Neural cell (in vitro differentiated cells): Measurements from ENCODE around the gene VPS13C. TPM values are rescaled to one million over a fixed set of nuclear protein-coding genes. Genes with fewer than 3 reads are reported as not detected.
"Not testable (repeated sequence)": the region's sequence is repeated elsewhere in the genome, so short reads cannot be mapped to it uniquely, and the experiment has no call there.

Experiments used
- H2AFZ ChIP-seq: fragments of 200-600, 300-800 bp; sonication (generic), shearing (Covaris generic); 2 replicates; pipeline ENCODE4 v1.6.0; 2014; ENCODE audit warnings: low read depth, mild to moderate bottlenecking, antibody characterized with exemption, low read length, moderate library complexity
- H3F3A ChIP-seq: fragments of 200-600 bp; shearing (Covaris generic); 2 replicates; pipeline ENCODE4 v1.6.1; 2016; ENCODE audit warnings: mild to moderate bottlenecking, moderate library complexity, mixed read lengths, antibody characterized with exemption, low read length; ENCODE audit not compliant: insufficient read depth, poor library complexity, severe bottlenecking
- H3K27ac ChIP-seq: fragments of 200-600, 300-800 bp; sonication (generic), shearing (Covaris generic); 2 replicates; pipeline ENCODE4 v1.5.1; 2014; ENCODE audit warnings: mild to moderate bottlenecking, low read length, moderate library complexity
- H3K27me3 ChIP-seq: fragments of 300-800, 200-600 bp; sonication (generic), shearing (Covaris generic); 2 replicates; pipeline ENCODE4 v1.6.0; 2014; ENCODE audit warnings: mild to moderate bottlenecking, low read depth, low read length, moderate library complexity; ENCODE audit not compliant: insufficient read depth
- H3K36me3 ChIP-seq: fragments of 300-800, 200-600 bp; sonication (generic), shearing (Covaris generic); 2 replicates; pipeline ENCODE4 v1.5.1; 2014; ENCODE audit warnings: mild to moderate bottlenecking, antibody characterized with exemption, low read length, moderate library complexity; ENCODE audit not compliant: insufficient read depth
- H3K4me2 ChIP-seq: fragments of 300-800, 200-600 bp; sonication (generic), shearing (Covaris generic); 2 replicates; pipeline ENCODE4 v1.6.0; 2014; ENCODE audit warnings: mild to moderate bottlenecking, low read length
- H3K4me3 ChIP-seq: fragments of 300-800, 200-600 bp; sonication (generic), shearing (Covaris generic); 2 replicates; pipeline ENCODE4 v1.5.1; 2014; ENCODE audit warnings: mild to moderate bottlenecking, low read length, moderate library complexity
- H3K79me2 ChIP-seq: fragments of 200-600 bp; shearing (Covaris generic); replicated peaks from 2 replicates; pipeline ENCODE4 v1.6.0; 2014; ENCODE audit warnings: mild to moderate bottlenecking, low read length, moderate library complexity; ENCODE audit not compliant: insufficient read depth
- H3K9ac ChIP-seq: fragments of 300-800, 200-600 bp; sonication (generic), shearing (Covaris generic); 2 replicates; pipeline ENCODE4 v1.6.1; 2016; ENCODE audit warnings: mild to moderate bottlenecking, low read length, mixed read lengths
- H3K9me2 ChIP-seq: fragments of 200-600 bp; shearing (Covaris generic); 2 replicates; pipeline ENCODE4 v1.6.1; 2016; ENCODE audit warnings: mild to moderate bottlenecking, low read length, mixed read lengths; ENCODE audit not compliant: insufficient read depth
- H3K9me3 ChIP-seq: fragments of 200-600, 300-800 bp; sonication (generic), shearing (Covaris generic); 2 replicates; pipeline ENCODE4 v1.6.1; 2016; ENCODE audit warnings: mild to moderate bottlenecking, mixed run types, low read length, moderate library complexity, mixed read lengths
- H4K20me1 ChIP-seq: fragments of 200-600 bp; shearing (Covaris generic); 2 replicates; pipeline ENCODE4 v1.6.1; 2016; ENCODE audit warnings: mild to moderate bottlenecking, mixed run types; ENCODE audit not compliant: insufficient read depth
- EP300 ChIP-seq: fragments of 450-650 bp; conservative IDR thresholded peaks from 2 replicates; pipeline ENCODE4 v1.6.1; 2014; ENCODE audit warnings: antibody characterized with exemption, mild to moderate bottlenecking, moderate library complexity; ENCODE audit not compliant: poor library complexity, severe bottlenecking
- EZH2 ChIP-seq: fragments of 200-600, 300-800 bp; shearing (Covaris generic), sonication (generic); IDR thresholded peaks from 2 replicates; pipeline ENCODE4 v1.6.1; 2014; ENCODE audit warnings: antibody characterized with exemption, low read length, borderline replicate concordance, mild to moderate bottlenecking; ENCODE audit not compliant: insufficient read depth, poor library complexity, severe bottlenecking
- MXI1 ChIP-seq: fragments of 450-650 bp; conservative IDR thresholded peaks from 2 replicates; pipeline ENCODE4 v1.6.1; 2014; ENCODE audit warnings: antibody characterized with exemption, mild to moderate bottlenecking; ENCODE audit not compliant: poor library complexity, severe bottlenecking
- POLR2AphosphoS5 ChIP-seq: IDR thresholded peaks from 2 replicates; pipeline ENCODE4 v1.6.1; 2012
- RAD21 ChIP-seq: fragments of 450-650 bp; conservative IDR thresholded peaks from 2 replicates; pipeline ENCODE4 v1.6.1; 2014; ENCODE audit warnings: antibody characterized with exemption, mild to moderate bottlenecking, moderate library complexity
- SMC3 ChIP-seq: fragments of 450-650 bp; conservative IDR thresholded peaks from 2 replicates; pipeline ENCODE4 v1.6.1; 2014; ENCODE audit warnings: antibody characterized with exemption, mild to moderate bottlenecking, moderate library complexity; ENCODE audit not compliant: poor library complexity
- TAF1 ChIP-seq: IDR thresholded peaks from 2 replicates; pipeline ENCODE4 v1.6.1; 2012; ENCODE audit warnings: low read depth
- polyA plus RNA-seq: library from polyadenylated mRNA; depleted of rRNA; stranded (reverse); fragments of >200 nt; gene quantifications from 2 replicates; pipeline ENCODE4 v1.2.3, GENCODE V29; 2014
- TF ChIP-seq, protein P1 (sequence below): IDR thresholded peaks from 2 replicates; pipeline ENCODE4 v1.6.1; 2012; ENCODE audit warnings: borderline replicate concordance
- TF ChIP-seq, protein P2 (sequence below): fragments of 450-650 bp; IDR thresholded peaks from 2 replicates; pipeline ENCODE4 v1.5.1; 2014; ENCODE audit warnings: antibody characterized with exemption, mild to moderate bottlenecking, moderate library complexity; ENCODE audit not compliant: poor library complexity, severe bottlenecking

VPS13C gene
- polyA plus RNA-seq, 1 donor from 2014 or later, result 92.6 TPM

DNA sequence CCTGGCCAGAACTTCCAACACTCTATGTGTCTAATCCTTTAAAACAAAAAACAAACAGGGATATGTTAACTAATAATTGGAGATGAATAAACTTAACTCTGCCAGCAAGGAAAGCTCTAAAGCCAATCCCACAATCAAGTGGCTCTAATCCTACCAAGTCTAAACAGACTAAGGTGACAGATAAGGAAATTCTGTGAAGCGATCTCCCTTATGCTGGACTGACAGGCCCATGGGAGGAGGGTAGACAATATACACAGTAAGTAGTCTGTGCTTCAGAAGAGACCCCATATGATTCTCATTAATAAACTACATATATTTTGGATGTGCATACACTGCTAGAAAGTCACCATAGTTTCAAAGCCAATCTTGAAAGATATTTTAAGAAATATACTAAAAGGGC lies 10.1 kb downstream of the VPS13C start:
- Histone ChIP-seq H4K20me1 (no peaks in the 10 kb centered on the region), H3K9me2 (no peaks in the 10 kb centered on the region), H3K27me3 (no peaks in the 10 kb centered on the region), H2AFZ (no peak overlapping the region), H3K9me3 (no peaks in the 10 kb centered on the region), H3K9ac (no peak overlapping the region), H3K79me2 (peaks cover 4% of the 10 kb centered on the region), H3K4me2 (no peak overlapping the region), H3K4me3 (no peak overlapping the region), H3K27ac (no peak overlapping the region), H3F3A (no peaks in the 10 kb centered on the region), H3K36me3 (no peaks in the 10 kb centered on the region)
- no peak for TF ChIP-seq EZH2
- TF ChIP-seq POLR2AphosphoS5, result no peak
- no peak for TF ChIP-seq RAD21
- TF ChIP-seq SMC3, result no peak
- TF ChIP-seq TAF1, result no peak
- TF ChIP-seq EP300, result no peak
- no peak for TF ChIP-seq MXI1
- TF ChIP-seq, protein P1, sequence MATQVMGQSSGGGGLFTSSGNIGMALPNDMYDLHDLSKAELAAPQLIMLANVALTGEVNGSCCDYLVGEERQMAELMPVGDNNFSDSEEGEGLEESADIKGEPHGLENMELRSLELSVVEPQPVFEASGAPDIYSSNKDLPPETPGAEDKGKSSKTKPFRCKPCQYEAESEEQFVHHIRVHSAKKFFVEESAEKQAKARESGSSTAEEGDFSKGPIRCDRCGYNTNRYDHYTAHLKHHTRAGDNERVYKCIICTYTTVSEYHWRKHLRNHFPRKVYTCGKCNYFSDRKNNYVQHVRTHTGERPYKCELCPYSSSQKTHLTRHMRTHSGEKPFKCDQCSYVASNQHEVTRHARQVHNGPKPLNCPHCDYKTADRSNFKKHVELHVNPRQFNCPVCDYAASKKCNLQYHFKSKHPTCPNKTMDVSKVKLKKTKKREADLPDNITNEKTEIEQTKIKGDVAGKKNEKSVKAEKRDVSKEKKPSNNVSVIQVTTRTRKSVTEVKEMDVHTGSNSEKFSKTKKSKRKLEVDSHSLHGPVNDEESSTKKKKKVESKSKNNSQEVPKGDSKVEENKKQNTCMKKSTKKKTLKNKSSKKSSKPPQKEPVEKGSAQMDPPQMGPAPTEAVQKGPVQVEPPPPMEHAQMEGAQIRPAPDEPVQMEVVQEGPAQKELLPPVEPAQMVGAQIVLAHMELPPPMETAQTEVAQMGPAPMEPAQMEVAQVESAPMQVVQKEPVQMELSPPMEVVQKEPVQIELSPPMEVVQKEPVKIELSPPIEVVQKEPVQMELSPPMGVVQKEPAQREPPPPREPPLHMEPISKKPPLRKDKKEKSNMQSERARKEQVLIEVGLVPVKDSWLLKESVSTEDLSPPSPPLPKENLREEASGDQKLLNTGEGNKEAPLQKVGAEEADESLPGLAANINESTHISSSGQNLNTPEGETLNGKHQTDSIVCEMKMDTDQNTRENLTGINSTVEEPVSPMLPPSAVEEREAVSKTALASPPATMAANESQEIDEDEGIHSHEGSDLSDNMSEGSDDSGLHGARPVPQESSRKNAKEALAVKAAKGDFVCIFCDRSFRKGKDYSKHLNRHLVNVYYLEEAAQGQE, result no peak

DNA sequence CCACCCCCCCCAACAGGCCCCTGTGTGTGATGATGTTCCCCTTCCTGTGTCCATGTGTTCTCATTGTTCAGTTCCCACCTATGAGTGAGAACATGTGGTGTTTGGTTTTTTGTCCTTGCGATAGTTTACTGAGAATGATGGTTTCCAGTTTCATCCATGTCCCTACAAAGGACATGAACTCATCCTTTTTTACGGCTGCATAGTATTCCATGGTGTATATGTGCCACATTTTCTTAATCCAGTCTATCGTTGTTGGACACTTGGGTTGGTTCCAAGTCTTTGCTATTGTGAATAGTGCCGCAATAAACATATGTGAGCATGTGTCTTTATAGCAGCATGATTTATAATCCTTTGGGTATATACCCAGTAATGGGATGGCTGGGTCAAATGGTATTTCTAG lies 12.0 kb downstream of the VPS13C start:
- H3K4me2 ChIP-seq, H3K27ac ChIP-seq, H3K9me3 ChIP-seq, H3K27me3 ChIP-seq, H3K36me3 ChIP-seq, H4K20me1 ChIP-seq, H3K4me3 ChIP-seq, H3K79me2 ChIP-seq, H3K9ac ChIP-seq, H3F3A ChIP-seq, H3K9me2 ChIP-seq, H2AFZ ChIP-seq: not testable (repeated sequence)

DNA sequence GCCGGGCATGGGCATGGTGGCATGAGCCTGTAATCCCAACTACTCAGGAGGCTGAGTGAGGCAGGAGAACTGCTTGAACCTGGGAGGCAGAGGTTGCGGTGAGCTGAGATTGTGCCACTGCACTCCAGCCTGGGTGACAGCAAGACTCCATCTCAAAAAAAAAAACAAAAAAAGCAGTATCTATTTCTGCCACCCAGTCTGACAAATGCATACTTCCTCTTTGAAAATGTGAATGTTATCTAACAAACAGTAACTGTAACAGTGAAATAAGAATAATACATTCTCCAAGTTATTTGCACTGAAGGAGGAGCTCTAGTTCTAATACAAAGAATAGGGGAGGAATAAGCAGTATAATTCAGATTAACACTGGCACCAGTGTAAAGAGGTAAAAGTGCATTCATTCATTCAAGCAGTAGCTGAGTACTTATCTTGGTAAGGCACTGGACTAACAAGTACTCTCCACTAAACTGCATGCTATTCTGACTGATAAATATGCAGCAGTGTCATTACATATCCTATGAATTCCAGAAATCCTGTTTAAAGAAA lies 12.9 kb downstream of the VPS13C start:
- Histone ChIP-seq H3K4me2 (no peak overlapping the region), H3K9ac (no peak overlapping the region), H3K79me2 (peaks cover 7% of the 10 kb centered on the region), H3K9me2 (no peaks in the 10 kb centered on the region), H4K20me1 (no peaks in the 10 kb centered on the region), H3K27ac (no peak overlapping the region), H3K4me3 (no peak overlapping the region), H3F3A (no peaks in the 10 kb centered on the region), H3K27me3 (no peaks in the 10 kb centered on the region), H3K36me3 (no peaks in the 10 kb centered on the region), H2AFZ (no peak overlapping the region), H3K9me3 (no peaks in the 10 kb centered on the region)
- no peak for TF ChIP-seq POLR2AphosphoS5
- TF ChIP-seq MXI1, result no peak
- TF ChIP-seq SMC3, result no peak
- TF ChIP-seq RAD21, result no peak
- TF ChIP-seq EP300, result no peak
- no peak for TF ChIP-seq TAF1
- TF ChIP-seq, protein P1, result no peak
- TF ChIP-seq EZH2, result no peak
- TF ChIP-seq, protein P2, sequence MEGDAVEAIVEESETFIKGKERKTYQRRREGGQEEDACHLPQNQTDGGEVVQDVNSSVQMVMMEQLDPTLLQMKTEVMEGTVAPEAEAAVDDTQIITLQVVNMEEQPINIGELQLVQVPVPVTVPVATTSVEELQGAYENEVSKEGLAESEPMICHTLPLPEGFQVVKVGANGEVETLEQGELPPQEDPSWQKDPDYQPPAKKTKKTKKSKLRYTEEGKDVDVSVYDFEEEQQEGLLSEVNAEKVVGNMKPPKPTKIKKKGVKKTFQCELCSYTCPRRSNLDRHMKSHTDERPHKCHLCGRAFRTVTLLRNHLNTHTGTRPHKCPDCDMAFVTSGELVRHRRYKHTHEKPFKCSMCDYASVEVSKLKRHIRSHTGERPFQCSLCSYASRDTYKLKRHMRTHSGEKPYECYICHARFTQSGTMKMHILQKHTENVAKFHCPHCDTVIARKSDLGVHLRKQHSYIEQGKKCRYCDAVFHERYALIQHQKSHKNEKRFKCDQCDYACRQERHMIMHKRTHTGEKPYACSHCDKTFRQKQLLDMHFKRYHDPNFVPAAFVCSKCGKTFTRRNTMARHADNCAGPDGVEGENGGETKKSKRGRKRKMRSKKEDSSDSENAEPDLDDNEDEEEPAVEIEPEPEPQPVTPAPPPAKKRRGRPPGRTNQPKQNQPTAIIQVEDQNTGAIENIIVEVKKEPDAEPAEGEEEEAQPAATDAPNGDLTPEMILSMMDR, result no peak
